GM12878 (cell line): ENCODE results near the gene HLA-A. TPM values are rescaled to one million over a fixed set of nuclear protein-coding genes. Genes with fewer than 3 reads are reported as not detected.

Experiments used
- ATAC-seq: fragments of 200-7000 bp; cut with Tn5 transposase; 3 replicates; pipeline ENCODE4 v1.9.1; 2020; ENCODE audit warnings: mild to moderate bottlenecking, moderate library complexity
- BruUV-seq: library from RNA; stranded (reverse); fragments of 400-500 nt; replicated peaks from 2 replicates; lab custom pipeline; 2021; lab: Mats Ljungman, UMichigan
- CTCF ChIA-PET: fragments of 300-600 bp; sonication (Branson Sonifier 250); formaldehyde crosslinking; extraction: SDS; loops from one replicate; lab custom pipeline; 2021; ENCODE audit warnings: inconsistent platforms; lab: Yijun Ruan, JAX
- POLR2A ChIA-PET: fragments of 350-600 bp; formaldehyde crosslinking; extraction: SDS; loops from one replicate; lab custom pipeline; 2021; ENCODE audit warnings: inconsistent platforms; lab: Charles Lee
- RAD21 ChIA-PET: fragments of 300-600 bp; sonication (Branson Sonifier 250); formaldehyde crosslinking; loops from one replicate; lab custom pipeline; 2023; ENCODE audit warnings: antibody characterized with exemption; ENCODE audit not compliant: unreplicated experiment; lab: Charles Lee
- SMC1A ChIA-PET: fragments of 300-600 bp; sonication (Branson Sonifier 250); formaldehyde crosslinking; loops from one replicate; lab custom pipeline; 2023; ENCODE audit not compliant: unreplicated experiment, uncharacterized antibody; lab: Charles Lee
- DNase-seq: peaks from one replicate; pipeline ENCODE4 v3.0.0-alpha.2; 2011; ENCODE audit warnings: low read depth, low spot score
- FAIRE-seq: peaks from 3 replicates; lab custom pipeline; 2011; peaks lifted over from hg19 to GRCh38; lab: Jason Lieb, UNC
- H2AFZ ChIP-seq: 2 replicates; pipeline ENCODE4 v1.6.0; 2011; ENCODE audit warnings: low read depth, low read length, control low read depth; ENCODE audit not compliant: control insufficient read depth
- H3K27ac ChIP-seq: 2 replicates; pipeline ENCODE4 v1.5.1; 2011; ENCODE audit warnings: control low read depth; ENCODE audit not compliant: control insufficient read depth, insufficient read depth
- H3K27me3 ChIP-seq, 2 experiments: replicated peaks in 1 of 2; 2 replicates each; pipeline versions ENCODE4 v1.6.0 to v1.6.1; 2011; ENCODE audit warnings: low read length in 1 of 2; ENCODE audit not compliant: control insufficient read depth in 2 of 2, insufficient read depth in 2 of 2
- H3K36me3 ChIP-seq, 2 experiments: 2 replicates each; pipeline ENCODE4 v1.5.1; 2011; ENCODE audit warnings: low read length in 1 of 2; ENCODE audit not compliant: control insufficient read depth in 2 of 2, insufficient read depth in 2 of 2
- H3K4me1 ChIP-seq: 2 replicates; pipeline ENCODE4 v1.6.1; 2011; ENCODE audit warnings: mild to moderate bottlenecking, low read length, moderate library complexity, mixed read lengths; ENCODE audit not compliant: control insufficient read depth, insufficient read depth
- H3K4me2 ChIP-seq: 2 replicates; pipeline ENCODE4 v1.6.0; 2011; ENCODE audit warnings: control low read depth; ENCODE audit not compliant: control insufficient read depth, insufficient read depth
- H3K4me3 ChIP-seq: fragments of 200-600 bp; sonication (generic); 2 replicates; pipeline ENCODE4 v1.5.1; 2016
- H3K79me2 ChIP-seq: 2 replicates; pipeline ENCODE4 v1.6.0; 2011; ENCODE audit warnings: low read length; ENCODE audit not compliant: control insufficient read depth, insufficient read depth
- H3K9ac ChIP-seq: 2 replicates; pipeline ENCODE4 v1.8.0; 2011; ENCODE audit warnings: low read length, control low read depth, mixed read lengths; ENCODE audit not compliant: control insufficient read depth, insufficient read depth
- H3K9me3 ChIP-seq: replicated peaks from 3 replicates; pipeline ENCODE4 v1.5.1; 2011; ENCODE audit warnings: mild to moderate bottlenecking, low read length; ENCODE audit not compliant: control insufficient read depth, insufficient read depth
- H4K20me1 ChIP-seq: 2 replicates; pipeline ENCODE4 v1.6.0; 2011; ENCODE audit not compliant: control insufficient read depth, insufficient read depth
- ATF7 ChIP-seq: fragments of 450-650 bp; IDR thresholded peaks from 2 replicates; pipeline ENCODE4 v1.6.1; 2016; ENCODE audit warnings: low read depth, mild to moderate bottlenecking
- HCFC1 ChIP-seq: fragments of 150-350 bp; IDR thresholded peaks from 2 replicates; pipeline ENCODE4 v1.6.1; 2014; ENCODE audit warnings: low read length
- NFYA ChIP-seq: IDR thresholded peaks from 2 replicates; pipeline ENCODE4 v1.6.1; 2011; ENCODE audit warnings: low read depth, mild to moderate bottlenecking, low read length, improper control_type of control experiment, borderline replicate concordance
- PAX8 ChIP-seq: fragments of 450-650 bp; IDR thresholded peaks from 2 replicates; pipeline ENCODE4 v1.6.1; 2017; ENCODE audit warnings: mild to moderate bottlenecking, moderate library complexity
- POU2F2 ChIP-seq: IDR thresholded peaks from 3 replicates; pipeline ENCODE4 v1.6.1; 2011; ENCODE audit warnings: low read depth, mild to moderate bottlenecking, low read length, borderline replicate concordance
- RAD51 ChIP-seq: fragments of 450-650 bp; IDR thresholded peaks from 2 replicates; pipeline ENCODE4 v1.6.1; 2016; ENCODE audit warnings: moderate library complexity, mild to moderate bottlenecking, inconsistent platforms
- RBBP5 ChIP-seq: fragments of 200-600 bp; sonication (generic); conservative IDR thresholded peaks from 2 replicates; pipeline ENCODE4 v1.6.1; 2016
- SMARCA5 ChIP-seq: fragments of 450-650 bp; IDR thresholded peaks from 2 replicates; pipeline ENCODE4 v1.6.1; 2017; ENCODE audit warnings: mild to moderate bottlenecking
- ZZZ3 ChIP-seq: IDR thresholded peaks from 2 replicates; pipeline ENCODE4 v1.6.1; 2011; ENCODE audit warnings: low read depth; ENCODE audit not compliant: control insufficient read depth, insufficient read length
- WGBS: methylation state at CpG from one replicate; pipeline ENCODE4 v1.1.6; 2016; ENCODE audit warnings: low lambda C conversion rate; ENCODE audit not compliant: insufficient replicate concordance, insufficient coverage; ENCODE audit errors: missing lambda C conversion rate; 5-methylcytosine and 5-hydroxymethylcytosine counted together
- in situ Hi-C: fragments of 300-500 bp; cut with MboI; formaldehyde crosslinking; loops from 9 replicates; pipeline ENCODE4 v1.14.3; 2018; ENCODE audit warnings: mixed read lengths
- intact Hi-C: fragments of 100-400 bp; cut with micrococcal nuclease; formaldehyde crosslinking; loops from one replicate; pipeline ENCODE4 v1.14.2; 2022; ENCODE audit not compliant: unreplicated experiment
- polyA plus RNA-seq, 11 experiments: library from polyadenylated mRNA; depleted of rRNA in 4 of 11; unstranded in 6 of 11; stranded (reverse) in 5 of 11; fragments of >200 nt; fragmentation: Nextera tagmentation in 4 of 11; fragmentation: Illumina TruSeq in 1 of 11; extraction: Ambion mirVana in 4 of 11; extraction: Trizol in 1 of 11; gene quantifications; 1 replicate in 1 of 11; 2 replicates in 10 of 11; pipeline versions ENCODE4 v1.2.1 to v1.2.3, GENCODE V29; 2011 to 2016; ENCODE audit warnings: inconsistent platforms in 2 of 11, missing spikeins in 2 of 11, low read depth in 1 of 11
- total RNA-seq, 4 experiments: library from RNA; depleted of rRNA in 3 of 4; stranded (reverse); fragments of >200 nt in 3 of 4; fragmentation: Illumina TruSeq in 1 of 4; extraction: Trizol in 1 of 4; gene quantifications; 2 replicates each; pipeline versions ENCODE4 v1.2.1 to v1.2.3, GENCODE V29; 2013 to 2021
- TF ChIP-seq, protein P1 (sequence below): fragments of 450-650 bp; IDR thresholded peaks from 2 replicates; pipeline ENCODE4 v1.6.1; 2016; ENCODE audit warnings: mild to moderate bottlenecking

Gene HLA-A
- total and polyA plus RNA-seq, 10 of the 15 experiments (the other 5 are each of a cell fraction or from before 2014, with no cell fraction given), result 129 to 1,155 (median 749) TPM

DNA sequence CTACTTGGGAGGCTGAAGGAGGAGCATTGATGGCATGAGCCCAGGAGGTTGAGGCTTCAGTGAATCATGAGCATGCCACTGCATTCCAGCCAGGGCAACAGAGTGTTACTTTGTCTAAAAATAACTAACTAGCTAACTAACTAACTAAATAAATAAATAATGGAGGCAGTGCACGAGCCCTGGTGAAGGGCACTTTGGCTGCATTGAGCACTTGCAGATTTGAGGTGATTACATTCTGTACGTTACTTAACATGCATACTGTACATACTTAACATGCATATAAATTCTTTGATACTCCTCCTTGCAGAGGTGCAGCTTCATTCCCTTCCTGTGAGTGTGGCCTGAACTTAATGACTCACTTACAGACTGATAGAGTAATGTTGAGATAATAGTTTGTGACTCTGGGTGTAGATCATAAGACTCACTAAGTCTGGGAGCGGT, 10.7 kb downstream of the HLA-A start (continued):
- no peak for TF ChIP-seq NFYA
- no peak for TF ChIP-seq ATF7
- no peak for TF ChIP-seq SMARCA5

DNA sequence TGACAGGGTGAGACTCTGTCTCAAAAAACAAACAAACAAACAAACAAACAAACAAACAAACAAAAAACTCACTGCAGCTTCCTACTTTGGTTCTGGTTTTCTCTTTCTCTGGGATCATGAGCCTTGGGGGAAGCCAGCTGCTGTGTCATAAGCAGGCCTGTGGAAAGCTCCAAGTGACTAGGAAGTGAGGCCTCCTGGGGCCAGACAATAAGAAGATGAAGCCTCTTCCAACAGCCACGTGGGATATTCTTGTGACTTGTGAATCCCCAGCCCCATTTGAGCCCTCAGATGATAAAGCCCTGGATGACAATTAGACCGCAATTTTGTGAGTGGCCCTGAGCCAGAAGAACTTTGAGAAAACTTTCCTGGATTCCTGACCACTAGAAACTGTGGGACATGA, 11.4 kb downstream of the HLA-A start:
- DNase-seq, result no peak
- Histone ChIP-seq H3K27ac (no peak overlapping the region), H4K20me1 (no peaks in the 10 kb centered on the region), H2AFZ (no peak overlapping the region)
- intact Hi-C loops, result no loop called here
- CTCF ChIA-PET, result no interaction called here
- TF ChIP-seq RAD51 (no peak), RBBP5 (no peak), ZZZ3 (no peak), PAX8 (no peak), HCFC1 (no peak), POU2F2 (no peak)
- TF ChIP-seq, protein P1, sequence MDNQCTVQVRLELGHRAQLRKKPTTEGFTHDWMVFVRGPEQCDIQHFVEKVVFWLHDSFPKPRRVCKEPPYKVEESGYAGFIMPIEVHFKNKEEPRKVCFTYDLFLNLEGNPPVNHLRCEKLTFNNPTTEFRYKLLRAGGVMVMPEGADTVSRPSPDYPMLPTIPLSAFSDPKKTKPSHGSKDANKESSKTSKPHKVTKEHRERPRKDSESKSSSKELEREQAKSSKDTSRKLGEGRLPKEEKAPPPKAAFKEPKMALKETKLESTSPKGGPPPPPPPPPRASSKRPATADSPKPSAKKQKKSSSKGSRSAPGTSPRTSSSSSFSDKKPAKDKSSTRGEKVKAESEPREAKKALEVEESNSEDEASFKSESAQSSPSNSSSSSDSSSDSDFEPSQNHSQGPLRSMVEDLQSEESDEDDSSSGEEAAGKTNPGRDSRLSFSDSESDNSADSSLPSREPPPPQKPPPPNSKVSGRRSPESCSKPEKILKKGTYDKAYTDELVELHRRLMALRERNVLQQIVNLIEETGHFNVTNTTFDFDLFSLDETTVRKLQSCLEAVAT, result no peak
- TF ChIP-seq, all 136 proteins: peak for 0
- H3K9me3 ChIP-seq, result no peaks in the 10 kb centered on the region
- H3K79me2 ChIP-seq, result no peaks in the 10 kb centered on the region
- RAD21 ChIA-PET, result no interaction called here
- no peak for FAIRE-seq
- in situ Hi-C loops, result no loop called here
- no peak overlapping the region for H3K4me3 ChIP-seq
- BruUV-seq, result no TSS peak
- POLR2A ChIA-PET, result interaction anchor here (2.1 kb wide), 1 partner anchor 11 kb away, joined by 8 read pairs; no protein-coding TSS in a partner anchor
- 53% methylated on average over 2 of the region's 2 CpGs for WGBS
- H3K4me1 ChIP-seq, result no peaks in the 10 kb centered on the region
- H3K36me3 ChIP-seq, result no peaks in the 10 kb centered on the region
- H3K4me2 ChIP-seq, result no peak overlapping the region
- SMC1A ChIA-PET, result interaction anchor here (2.1 to 2.2 kb wide), 2 partner anchors 11 to 14 kb away, joined by 5 to 9 read pairs; no protein-coding TSS in a partner anchor
- no peak overlapping the region for H3K9ac ChIP-seq
- no peak for ATAC-seq
- H3K27me3 ChIP-seq, result no peaks in the 10 kb centered on the region
